Fibroblast of skin of back (primary cell): Measurements from ENCODE around the gene SLC5A10.

Experiments used
- DNase-seq: peaks from one replicate; pipeline ENCODE4 v3.0.0-alpha.2; 2013

The SLC5A10 gene

GRCh38 chr17:18986541-18987229, 34.7 kb downstream of the SLC5A10 start:
- DNase-seq: no peak

- DNase-seq: no peak
Observed at GRCh38 chr17:18987230-18987610, 35.3 kb downstream of the SLC5A10 start.

GRCh38 chr17:18987862-18988545, 36.0 kb downstream of the SLC5A10 start:
- no peak for DNase-seq

GRCh38 chr17:18988546-18989173, 36.7 kb downstream of the SLC5A10 start:
- DNase-seq: no peak

GRCh38 chr17:18990331-18990730, 38.4 kb downstream of the SLC5A10 start:
- DNase-seq: no peak

GRCh38 chr17:18991531-18992315, 39.8 kb downstream of the SLC5A10 start:
- no peak for DNase-seq

- DNase-seq: no peak
Observed at GRCh38 chr17:18992454-18993130, 40.6 kb downstream of the SLC5A10 start.

- peak; percentile 11 for DNase-seq
Observed at GRCh38 chr17:18993905-18994526, 42.1 kb downstream of the SLC5A10 start.

GRCh38 chr17:18994631-18995030, 42.7 kb downstream of the SLC5A10 start:
- DNase-seq: no peak

- no peak for DNase-seq
Observed at GRCh38 chr17:18995220-18995619, 43.3 kb downstream of the SLC5A10 start.

- DNase-seq: no peak
Observed at GRCh38 chr17:18996458-18996857, 44.5 kb downstream of the SLC5A10 start.

- no peak for DNase-seq
Observed at GRCh38 chr17:18997650-18998196, 45.8 kb downstream of the SLC5A10 start.

- DNase-seq: no peak
Observed at GRCh38 chr17:18999394-18999793, 47.4 kb downstream of the SLC5A10 start.

- DNase-seq: no peak
Observed at GRCh38 chr17:18999911-19000310, 47.9 kb downstream of the SLC5A10 start.

GRCh38 chr17:19000531-19001325, 48.8 kb downstream of the SLC5A10 start:
- peak; percentile 37 for DNase-seq

GRCh38 chr17:19001907-19002590, 50.1 kb downstream of the SLC5A10 start:
- no peak for DNase-seq

- peak; percentile 51 for DNase-seq
Observed at GRCh38 chr17:19002805-19003542, 51.0 kb downstream of the SLC5A10 start.

GRCh38 chr17:19003543-19004420, 51.8 kb downstream of the SLC5A10 start:
- peak; percentile 29 for DNase-seq
